Renal pelvis (tissue), 4 donors: ENCODE data around the gene SH3BP2. TPM values are rescaled to one million over a fixed set of nuclear protein-coding genes. Genes with fewer than 3 reads are reported as not detected.
"Not testable (repeated sequence)": the region's sequence is repeated elsewhere in the genome, so short reads cannot be mapped to it uniquely, and the experiment has no call there.

Experiments
- DNase-seq: peaks from one replicate; pipeline ENCODE4 v3.0.0-alpha.2; 2013
- polyA plus RNA-seq, 3 donors: library from polyadenylated mRNA; unstranded; fragments of 120-200 nt; gene quantifications; one replicate each; pipeline ENCODE4 v1.2.1, GENCODE V29; 2013; ENCODE audit not compliant: insufficient read length in 3 of 3

Gene SH3BP2
- polyA plus RNA-seq, 3 donors: 36.8 to 56.6 (median 46.1) TPM

DNA sequence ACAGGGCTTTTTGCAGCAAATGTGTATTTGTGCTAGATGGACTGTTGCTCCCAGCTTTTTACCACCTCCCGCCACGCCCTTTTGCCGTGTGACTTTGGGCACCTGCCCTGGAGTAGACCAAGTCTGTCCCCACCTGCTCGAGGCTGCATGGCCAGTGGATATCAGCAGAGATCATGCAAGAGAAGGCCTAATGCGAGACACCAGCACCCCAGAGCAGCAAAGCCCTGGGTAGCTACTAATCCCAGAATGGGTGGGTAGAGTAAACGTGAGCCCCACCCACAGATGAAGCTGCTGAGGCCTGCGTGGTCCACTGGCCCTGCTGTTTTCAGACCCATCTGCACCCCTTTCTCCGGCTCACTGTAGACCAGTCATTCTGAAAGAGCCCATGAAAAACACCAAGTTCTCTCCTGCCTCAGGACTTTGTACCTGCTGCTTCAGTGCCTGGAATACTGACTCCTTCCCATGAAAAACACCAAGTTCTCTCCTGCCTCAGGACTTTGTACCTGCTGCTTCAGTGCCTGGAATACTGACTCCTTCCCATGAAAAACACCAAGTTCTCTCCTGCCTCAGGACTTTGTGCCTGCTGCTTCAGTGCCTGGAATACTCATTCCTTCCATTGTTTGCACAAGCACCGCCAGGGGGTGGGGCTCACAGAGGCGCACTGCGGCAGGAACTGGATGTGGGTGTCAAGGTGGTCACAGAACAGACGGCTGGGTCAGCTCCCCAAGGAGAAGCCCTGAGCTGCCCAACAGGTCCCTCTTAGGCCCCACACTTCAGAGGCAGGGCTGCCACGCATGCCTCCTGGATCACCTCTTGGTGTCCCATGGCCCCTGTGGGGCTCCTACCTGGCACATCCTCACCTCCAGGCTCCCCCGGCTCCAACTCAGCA lies 31.6 kb upstream of the SH3BP2 start:
- no peak for DNase-seq

GRCh38 chr4:2762048-2762447 lies 30.8 kb upstream of the SH3BP2 start:
- no peak for DNase-seq

DNA sequence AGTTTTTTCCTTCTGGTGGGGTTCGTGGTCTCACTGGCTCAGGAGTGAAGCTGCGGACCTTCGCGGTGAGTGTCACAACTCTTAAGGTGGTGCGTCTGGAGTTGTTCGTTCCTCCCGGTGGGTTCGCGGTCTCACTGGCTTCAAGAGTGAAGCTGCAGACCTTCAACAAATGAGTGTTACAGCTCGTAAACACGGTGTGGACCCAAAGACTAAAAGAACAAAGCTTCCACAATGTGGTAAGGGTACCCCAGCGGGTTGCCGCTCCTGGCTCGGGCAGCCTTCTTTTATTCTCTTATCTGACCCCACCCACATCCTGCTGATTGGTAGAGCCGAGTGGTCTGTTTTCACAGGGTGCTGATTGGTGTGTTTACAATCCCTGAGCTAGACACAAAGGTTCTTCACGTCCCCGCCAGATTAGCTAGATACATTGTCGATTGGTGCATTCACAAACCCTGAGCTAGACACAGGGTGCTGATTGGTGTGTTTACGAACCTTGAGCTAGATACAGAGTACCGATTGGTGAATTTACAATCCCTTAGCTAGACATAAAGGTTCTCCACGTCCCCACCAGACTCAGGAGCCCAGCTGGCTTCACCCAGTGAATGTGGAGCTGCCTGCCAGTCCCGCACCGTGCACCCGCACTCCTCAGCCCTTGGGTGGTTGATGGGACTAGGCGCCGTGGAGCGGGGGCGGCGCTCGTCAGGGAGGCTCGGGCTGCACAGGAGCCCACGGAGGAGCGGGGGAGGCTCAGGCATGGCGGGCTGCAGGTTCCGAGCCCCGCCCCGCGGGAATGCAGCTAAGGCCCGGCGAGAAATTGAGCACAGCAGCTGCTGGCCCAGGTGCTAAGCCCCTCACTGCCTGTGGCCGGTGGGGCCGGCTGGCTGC lies 30.2 kb upstream of the SH3BP2 start:
- not testable (repeated sequence) for DNase-seq

GRCh38 chr4:2763511-2763967 lies 29.3 kb upstream of the SH3BP2 start:
- DNase-seq: no peak

- DNase-seq: no peak
Measured at GRCh38 chr4:2765832-2766526, 26.9 kb upstream of the SH3BP2 start.

DNA sequence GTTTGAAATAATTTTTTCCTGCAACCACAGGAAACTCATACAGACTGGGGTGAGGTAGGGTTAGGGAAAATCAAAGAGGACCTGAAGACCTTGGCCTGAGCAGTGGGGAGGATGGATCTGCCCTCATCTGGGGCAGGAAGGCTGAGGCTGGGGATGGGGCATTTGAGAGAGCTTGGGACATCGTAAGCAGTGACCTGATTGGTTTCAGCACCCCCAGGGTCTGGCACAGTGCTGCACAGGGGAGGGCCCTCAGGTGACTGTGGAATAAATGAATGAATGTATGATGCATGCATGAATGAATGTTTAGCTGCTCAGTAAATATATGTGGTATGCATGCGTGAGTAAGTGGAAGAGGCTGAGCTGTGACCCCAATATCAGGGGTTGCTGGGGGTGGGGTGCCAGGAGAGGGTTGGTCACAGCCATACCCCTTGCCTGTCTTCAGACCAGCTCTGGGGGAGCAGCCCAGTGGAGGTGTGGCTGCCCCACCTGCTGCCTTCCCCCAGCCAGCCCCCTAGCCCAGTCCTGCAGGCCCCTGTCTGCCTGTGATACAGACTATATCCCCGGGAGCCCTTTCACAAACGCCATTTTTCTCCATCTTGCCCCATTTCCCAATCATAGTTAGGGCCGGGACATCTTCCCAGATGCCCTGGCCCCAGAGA lies 25.7 kb upstream of the SH3BP2 start:
- no peak for DNase-seq

DNA sequence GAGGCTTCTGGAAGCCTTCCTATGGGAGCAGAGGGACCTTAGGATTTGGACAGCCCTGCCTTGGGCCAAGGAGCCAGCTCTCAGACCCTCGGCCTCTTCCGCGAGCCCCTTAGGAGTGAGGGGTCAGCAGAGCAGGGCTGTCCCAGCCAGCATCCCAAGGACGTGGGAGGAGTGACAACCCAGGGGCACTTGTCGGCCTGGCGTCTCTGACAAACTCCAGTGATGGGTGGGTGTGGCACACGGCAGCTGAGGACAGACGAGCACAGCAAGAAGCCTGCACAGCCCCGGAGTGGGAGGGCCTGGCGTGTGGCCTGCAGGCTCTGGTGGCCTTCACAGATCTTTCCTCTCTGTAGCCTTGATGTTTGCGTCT lies 25.2 kb upstream of the SH3BP2 start:
- no peak for DNase-seq

GRCh38 chr4:2768124-2768523 lies 24.8 kb upstream of the SH3BP2 start:
- no peak for DNase-seq

GRCh38 chr4:2768921-2769336 lies 24.0 kb upstream of the SH3BP2 start:
- DNase-seq: no peak

DNA sequence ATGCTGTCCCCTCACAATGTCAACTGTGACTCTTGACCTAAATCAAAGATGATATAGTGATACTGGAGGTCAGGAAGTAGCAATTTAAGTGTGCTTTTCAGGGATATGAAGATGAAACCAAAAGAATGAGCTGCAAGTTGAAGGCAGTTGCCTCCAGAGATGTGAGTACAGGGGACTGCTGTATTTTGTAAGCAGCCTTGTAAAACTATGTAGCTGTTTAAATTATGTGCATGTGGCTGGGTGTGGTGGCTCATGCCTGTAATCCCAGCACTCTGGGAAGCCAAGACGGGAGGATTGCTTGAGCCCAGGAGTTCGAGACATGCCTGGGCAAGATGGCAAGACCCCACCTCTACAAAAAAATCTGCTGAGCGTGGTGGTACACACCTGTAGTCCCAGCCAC lies 21.6 kb upstream of the SH3BP2 start:
- DNase-seq: no peak

GRCh38 chr4:2780643-2781042 lies 12.2 kb upstream of the SH3BP2 start:
- DNase-seq: not testable (repeated sequence)

DNA sequence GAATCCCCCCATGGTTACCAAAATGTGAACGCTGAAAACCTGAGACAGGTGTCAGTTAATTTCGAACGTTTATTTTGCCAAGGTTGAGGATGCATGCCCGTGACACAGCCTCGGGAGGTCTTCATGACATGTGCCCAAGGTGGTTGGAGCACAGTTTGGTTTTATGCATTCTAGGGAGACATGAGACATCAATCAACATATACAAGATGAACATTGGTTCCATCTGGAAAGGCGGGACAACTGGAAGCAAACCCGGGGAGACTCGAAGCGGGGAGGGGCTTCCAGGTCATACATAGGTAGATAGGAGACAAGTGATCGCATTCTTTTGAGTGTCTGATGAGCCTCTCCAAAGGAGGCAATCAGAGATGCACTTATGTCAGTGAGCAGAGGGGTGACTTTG lies 11.0 kb upstream of the SH3BP2 start:
- DNase-seq: no peak

- no peak for DNase-seq
Measured at GRCh38 chr4:2783790-2784189, 9.1 kb upstream of the SH3BP2 start.

GRCh38 chr4:2785613-2786012 lies 7.3 kb upstream of the SH3BP2 start:
- no peak for DNase-seq

GRCh38 chr4:2786152-2786671 lies 6.7 kb upstream of the SH3BP2 start:
- no peak for DNase-seq

DNA sequence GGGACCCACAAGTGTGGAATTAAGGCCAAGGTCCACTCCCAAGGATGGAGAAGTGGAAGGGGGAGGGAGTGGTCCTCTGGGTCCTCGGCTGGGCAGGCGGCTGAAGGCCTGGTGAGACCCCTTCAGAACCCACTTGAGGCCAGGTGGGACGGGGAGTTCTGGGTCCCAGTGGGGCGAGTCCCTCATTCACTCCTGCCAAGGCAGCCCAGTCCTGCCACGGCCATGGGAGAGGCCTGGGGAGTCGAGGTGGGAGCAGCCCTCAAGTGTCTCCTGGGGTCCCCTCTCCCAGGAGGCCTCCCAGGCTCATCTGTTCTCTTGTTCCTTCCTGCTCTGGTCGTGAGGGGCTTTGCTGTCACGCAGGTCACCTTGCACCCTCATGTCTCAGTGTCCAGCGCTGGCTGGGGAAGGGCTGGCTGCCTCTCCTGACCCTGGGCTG lies 6.1 kb upstream of the SH3BP2 start:
- no peak for DNase-seq

DNA sequence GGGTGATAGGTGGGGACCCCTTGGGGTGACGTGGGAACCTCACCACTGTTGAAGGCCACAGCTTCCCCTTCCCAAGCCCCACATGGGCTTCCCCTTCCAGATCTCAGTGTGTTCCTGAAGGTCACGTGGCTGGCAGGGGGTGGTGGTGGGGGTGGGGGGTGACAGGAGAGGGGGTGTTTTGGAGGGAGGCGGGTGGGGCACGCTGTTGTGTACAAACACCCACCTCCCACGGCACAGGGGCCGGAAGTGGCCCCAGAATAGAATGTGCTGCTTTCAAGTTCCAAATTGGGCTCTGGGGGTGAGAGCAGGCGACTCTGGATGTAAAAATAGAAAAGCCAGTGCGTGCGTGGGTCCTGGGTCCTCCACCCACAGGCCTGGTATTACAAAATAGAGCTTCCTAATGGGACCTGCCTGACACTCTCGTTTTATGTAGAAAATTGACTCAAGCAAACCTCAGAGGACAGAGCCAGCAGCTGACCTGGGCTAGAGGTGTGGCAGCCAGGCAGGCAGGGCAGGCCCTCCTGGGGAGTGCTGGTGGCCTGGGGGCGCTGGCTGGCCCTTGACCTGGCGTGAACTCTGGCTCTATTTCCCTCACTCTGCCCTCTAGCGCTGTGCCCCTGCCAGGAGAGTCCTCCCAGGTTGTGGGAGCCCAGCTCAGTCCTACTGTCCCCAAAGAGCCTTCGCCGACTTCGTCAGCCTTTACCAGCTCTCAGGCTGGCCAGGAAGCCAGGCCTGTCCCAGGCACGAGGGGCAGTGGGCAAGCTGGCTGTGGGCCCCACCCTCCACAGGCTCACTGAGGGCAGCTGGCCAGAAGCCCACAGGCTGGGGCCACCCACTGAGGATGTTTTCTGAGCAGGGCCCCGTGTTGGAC lies 5.4 kb upstream of the SH3BP2 start:
- no peak for DNase-seq

DNA sequence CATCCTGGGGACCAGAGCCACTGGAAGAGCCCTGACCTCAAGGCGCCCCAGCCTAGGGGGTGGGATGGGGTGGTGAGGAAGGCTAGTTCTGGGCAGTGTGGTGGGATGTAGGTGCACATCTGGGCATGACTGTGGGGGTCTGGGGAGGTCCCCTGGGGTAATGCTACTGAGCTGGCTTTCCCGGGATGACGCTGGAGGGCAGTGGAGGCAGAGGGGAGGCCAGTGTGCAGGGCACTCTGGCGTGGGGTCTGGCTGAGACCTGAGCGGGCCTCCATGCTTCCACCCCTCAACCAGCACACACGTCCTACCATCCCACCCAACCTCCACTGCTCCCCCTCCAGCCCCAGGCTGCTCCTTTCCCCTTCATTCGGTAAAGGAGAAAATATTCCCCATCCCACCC lies 4.8 kb upstream of the SH3BP2 start:
- no peak for DNase-seq

- DNase-seq: no peak
Measured at GRCh38 chr4:2788532-2789103, 4.3 kb upstream of the SH3BP2 start.

- no peak for DNase-seq
Measured at GRCh38 chr4:2789351-2789750, 3.5 kb upstream of the SH3BP2 start.
